NCI-H460 (cell line): Measurements from ENCODE around the gene APOA1. TPM values are rescaled to one million over a fixed set of nuclear protein-coding genes. Genes with fewer than 3 reads are reported as not detected.

Source experiments
- DNase-seq: peaks from one replicate; pipeline ENCODE4 v3.0.0-alpha.2; 2016; ENCODE audit warnings: low read depth; ENCODE audit errors: extremely low read depth
- polyA plus RNA-seq: library from polyadenylated mRNA; depleted of rRNA; stranded (reverse); fragments of >200 nt; gene quantifications from 2 replicates; pipeline ENCODE4 v1.2.3, GENCODE V29; 2014; cell fraction: nucleus; rRNA removed
- total RNA-seq: library from RNA; depleted of rRNA; stranded (reverse); fragments of >200 nt; shearing (Covaris generic); gene quantifications from 2 replicates; pipeline ENCODE4 v1.2.3, GENCODE V29; 2014; rRNA removed

APOA1 gene
- total RNA-seq = not detected in 2 replicates
- 0.71 TPM in 1 of 2 replicates, not detected in the other for polyA plus RNA-seq

DNA sequence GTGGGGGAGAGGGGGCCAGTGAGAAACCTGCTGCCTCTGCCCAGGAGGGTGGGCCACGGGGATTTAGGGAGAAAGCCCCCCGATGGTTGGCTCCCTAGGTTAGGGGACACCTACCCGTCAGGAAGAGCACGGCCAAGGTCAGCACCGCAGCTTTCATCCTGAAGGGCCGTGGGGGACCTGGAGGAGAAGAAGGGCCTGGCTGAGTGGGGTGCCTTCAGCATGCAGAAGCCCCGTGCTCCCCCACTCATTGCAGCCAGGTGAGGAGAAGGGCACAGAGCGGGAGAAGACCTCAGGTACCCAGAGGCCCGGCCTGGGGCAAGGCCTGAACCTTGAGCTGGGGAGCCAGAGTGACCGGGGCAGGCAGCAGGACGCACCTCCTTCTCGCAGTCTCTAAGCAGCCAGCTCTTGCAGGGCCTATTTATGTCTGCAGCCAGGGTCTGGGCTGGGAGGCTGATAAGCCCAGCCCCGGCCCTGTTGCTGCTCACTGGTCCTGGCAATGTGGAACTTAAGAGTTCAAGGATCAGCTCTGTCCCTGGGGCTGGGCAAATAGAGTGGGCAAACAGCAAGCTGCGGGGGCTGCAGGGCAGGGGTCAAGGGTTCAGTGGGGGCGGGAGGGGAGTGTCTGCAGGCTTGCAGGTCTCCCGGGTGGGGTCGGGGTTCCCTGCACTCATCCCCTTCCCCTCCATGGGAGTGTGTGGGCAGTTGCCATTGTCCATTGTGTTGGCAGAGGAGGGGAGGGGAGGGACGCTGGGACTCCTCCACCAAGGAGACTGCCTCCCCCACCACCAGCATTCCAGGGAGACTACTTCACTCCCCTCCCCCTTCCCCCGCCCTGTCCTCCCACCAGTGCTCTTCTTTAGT lies at the start of gene APOA1:
TSS of gene APOA1 (minus strand) at position 392 of the 861 bp plus-strand sequence. CDS start at position 157, 235 bp downstream.
- DNase-seq = no peak

DNA sequence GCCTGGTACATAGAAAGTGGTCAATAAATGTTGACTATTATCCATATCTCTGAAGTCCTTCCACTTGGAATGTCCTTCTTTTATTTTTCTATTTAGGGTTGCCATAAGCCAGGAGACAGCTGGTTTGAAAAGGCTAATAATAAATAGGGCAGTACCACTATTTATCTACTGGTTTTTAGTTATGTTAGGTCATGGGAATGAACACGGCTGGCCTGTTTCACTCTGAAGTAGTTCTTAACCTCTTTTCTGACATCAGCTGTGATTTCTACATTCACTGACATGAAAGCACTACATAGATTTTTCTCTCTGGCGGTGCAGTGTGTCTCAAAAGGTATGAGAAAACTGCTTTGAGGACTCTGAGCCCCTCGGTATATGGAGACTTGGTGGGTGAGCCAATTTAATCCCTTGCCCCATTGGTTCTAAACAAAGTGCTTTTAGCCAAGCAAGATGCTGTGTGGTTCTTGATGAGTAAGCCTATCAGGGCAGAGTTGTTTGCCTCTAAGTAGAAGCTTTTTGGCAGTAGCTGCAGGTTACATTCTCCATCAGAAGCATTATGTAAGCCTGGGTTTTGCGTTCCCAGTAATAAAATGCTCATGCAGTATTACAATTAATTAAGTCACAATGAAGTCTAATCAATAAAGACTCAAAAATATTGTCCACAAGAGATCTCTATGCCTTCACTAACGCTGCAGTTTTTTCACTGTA lies 48.7 kb upstream of the APOA1 start:
- no peak for DNase-seq

DNA sequence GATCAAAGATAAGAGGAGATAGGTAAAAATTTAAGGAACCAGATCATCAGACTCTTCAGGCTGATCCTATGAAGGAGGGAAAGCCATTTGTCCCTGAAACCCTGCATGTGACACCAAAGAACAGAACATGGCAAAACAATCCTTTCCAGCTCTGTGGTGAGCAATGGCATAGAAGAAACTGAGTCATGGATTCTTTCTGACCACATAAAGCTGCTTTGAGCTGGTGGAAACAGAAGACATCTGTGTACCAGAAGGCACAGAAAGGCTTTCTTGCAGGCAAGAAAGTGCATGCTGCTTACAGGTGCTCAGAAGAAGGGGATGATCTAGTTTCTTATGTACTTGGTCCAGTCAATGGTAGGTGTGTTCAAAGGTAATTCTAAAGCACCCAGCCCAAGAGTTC lies 45.0 kb upstream of the APOA1 start:
- DNase-seq = no peak

DNA sequence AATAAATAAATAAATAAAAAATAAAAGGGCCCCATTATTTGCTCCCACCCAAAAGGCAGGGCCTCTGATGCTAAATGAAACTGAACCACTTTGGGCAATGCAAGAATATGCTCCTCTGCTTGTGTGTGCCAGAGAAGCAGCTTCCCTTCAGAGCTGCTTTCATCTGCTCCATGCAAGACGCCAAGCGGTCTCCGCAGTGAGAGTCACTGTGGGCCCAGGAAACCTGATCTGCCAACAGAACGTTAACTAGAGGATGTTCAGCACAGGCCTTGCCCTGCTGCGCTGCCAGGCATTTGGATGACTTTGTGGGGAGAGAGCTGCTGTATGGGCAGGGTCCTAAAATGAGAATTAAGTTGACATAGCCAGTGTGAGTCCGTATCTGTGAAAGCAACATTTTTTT lies 43.7 kb upstream of the APOA1 start:
- DNase-seq = no peak

DNA sequence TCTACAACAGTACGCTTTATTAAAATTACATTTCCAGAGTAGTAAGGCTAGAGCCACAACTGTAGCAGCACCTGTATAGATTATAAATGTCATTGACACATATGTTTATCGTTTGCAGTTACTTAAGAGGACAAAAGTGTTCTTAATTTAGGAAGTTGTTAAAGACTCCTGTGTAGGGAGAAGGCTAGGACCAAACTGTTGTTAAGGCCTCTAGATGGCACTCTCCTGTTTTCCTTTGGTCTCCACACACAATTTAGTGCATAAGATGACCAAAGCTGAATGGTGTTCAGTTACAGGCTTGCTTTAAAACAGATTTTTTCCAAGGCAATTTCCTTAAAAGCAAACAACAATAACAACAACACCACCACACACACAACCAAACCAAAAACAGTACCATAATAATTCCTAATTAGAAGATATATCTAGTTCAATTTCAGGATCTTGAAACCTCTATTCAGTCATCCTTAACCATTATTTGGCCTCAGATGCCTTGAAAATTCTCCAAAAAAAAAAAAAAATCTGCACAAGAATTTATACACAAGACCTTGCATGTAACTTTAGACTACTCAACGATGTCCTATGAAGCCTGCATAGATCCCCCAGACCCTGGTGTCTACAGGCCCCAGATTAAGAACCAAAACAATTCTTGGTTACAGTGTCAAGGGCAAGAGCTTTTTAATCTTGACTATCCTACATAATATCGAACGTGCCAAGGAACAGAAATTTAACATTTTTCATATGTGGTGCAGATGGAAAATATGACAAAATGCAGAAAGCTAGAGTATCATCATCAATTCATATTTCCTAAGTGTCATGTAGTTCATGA lies 42.6 kb upstream of the APOA1 start:
- DNase-seq = peak; percentile 50

DNA sequence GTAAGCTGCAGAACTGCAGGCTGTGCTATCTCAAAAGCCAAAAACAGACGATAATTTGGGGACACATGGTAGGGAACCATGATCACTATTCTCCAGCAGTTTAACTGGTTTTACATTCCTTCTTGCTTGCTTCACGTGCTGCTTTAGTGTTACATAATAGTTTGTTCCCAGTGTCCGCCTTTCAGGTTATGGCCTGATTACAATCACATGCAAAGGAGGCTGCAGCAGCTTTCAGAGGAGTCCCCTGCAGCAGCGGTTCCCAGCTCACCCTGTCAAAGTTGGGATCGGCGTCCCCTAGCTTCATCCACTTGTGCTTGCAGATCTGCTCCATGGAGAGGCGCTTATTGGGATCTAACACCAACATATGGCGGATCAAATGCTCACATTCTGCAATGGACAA lies 39.2 kb upstream of the APOA1 start:
- DNase-seq = no peak

DNA sequence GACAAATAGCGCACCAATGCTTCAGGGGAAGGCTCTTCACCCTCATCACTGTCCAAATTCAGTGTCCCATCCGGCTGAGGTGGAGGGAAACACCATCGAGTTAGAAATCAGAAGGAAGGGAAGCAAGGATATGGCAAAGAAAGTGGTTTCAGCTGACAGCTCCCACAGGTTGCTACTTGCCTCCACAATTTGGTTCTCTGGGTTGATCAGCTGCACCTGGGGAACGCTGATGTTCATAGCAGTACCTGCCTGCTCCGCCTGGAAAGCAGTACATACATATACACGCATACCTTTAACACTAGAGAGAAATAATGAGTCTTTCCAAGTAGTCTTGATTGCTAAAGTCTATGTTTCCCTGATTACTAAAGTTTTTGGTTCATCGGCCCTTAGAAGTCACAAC lies 37.8 kb upstream of the APOA1 start:
- DNase-seq = no peak

DNA sequence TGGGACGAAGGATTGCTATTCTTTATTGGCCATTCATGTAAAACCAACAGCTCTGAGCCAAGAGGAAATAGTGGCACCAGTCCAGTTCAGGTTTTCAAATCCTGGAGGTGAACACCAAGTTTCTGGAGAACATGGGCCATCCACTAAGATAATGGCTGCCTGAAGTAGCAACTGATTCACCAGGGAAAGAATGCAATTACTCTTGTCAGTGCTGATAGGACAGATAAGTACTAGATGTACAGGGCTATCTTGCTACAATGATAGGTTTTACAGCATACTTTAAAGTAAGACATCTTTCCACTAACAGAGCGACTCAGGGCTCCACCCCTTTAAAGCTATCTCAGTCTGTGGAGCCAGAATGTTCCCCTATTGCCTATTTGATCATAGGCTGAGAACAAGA lies 36.8 kb upstream of the APOA1 start:
- DNase-seq = no peak

DNA sequence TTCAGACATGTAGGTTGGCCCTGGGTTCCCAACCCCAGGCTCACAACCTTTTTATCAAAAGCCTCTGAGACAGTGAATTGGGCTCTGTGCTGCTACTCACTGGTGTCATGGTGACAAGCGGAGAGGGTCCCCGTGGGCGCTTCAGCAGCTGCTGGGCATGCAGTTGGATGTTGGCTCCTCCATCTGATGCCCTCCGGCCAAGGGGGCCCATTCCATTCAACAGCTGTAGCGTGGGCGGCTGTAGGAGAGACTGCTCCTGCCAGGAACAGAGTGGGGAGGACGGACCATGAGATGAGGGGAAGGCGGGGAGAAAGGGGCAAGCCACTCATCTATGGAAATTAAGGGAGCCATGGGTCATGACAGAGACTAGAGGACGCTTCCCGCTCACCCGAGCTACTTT lies 36.0 kb upstream of the APOA1 start:
- DNase-seq = no peak

DNA sequence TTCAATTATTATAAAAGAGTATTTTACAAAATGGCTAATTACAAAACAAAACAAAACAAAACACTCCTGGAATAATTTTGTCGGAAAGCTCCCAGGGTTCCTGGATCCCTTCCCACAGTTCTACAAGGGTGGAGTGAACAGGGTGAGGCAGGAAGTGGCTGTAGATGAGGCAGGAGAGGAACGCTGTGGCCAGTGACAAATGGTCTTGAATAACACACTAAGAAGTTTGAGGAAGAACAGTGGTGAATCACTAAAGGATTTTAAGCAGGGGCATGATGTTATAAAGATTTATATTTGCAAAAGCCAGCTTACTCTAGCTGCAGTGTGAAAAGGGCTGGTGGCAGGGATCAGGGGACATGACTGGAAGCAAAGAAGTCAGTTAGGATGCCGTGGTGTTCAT lies 33.8 kb upstream of the APOA1 start:
- no peak for DNase-seq

DNA sequence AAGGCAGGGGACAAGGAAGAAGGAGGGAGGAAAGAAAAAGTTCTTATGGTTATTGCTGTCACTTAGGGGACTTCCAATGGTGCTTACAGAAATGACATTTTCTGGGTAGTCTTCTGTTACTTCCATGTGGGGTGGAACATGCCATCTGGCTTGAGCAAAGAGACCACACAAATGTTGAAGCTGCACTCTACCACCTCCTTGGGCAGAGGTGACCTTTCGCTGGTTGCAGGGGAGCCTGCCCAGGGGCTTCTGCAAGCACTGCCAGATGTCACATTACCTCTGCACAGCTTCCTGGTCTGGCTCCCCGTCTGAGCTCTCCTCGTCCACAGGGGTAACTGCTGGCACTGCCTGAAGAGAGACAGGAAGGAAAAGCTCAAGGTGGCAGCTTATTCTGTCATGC lies 32.6 kb upstream of the APOA1 start:
- DNase-seq = no peak

DNA sequence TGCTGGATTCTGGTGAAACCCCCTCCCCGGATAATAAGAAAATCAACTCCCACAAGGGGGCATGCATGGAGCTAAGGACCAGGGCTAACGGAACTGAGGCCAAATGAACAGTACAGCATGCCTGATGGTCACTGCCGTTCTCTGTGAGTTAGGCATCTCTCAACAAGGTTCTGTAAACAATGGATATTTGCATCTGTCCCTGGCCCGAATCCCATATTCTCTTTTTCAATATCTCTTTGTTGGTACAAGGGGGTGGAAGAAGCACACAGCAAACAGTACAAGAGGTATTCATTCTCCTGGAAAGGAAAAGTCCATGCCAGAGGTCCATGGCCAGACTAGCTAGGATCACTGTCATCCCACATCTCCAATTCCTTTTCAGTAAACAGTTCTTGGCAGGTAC lies 32.2 kb upstream of the APOA1 start:
- no peak for DNase-seq

DNA sequence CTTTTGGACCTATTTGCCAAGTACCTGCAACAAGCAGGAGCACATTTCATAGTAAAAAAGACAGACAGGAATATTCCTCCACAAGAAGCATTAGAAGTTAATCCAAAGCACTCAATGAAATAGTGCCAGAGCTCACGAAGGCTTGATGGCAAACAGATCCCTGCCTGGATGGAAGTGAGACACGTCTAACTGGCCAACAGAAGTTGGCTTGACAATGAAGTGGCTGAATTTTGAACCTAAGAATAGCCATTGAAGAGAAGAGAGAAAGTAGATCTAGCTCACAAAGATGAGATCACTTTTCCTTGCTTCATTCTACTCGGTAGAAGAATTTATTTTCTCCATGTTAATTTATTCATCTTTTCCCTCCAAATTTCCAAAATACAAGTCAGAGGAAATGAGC lies 30.6 kb upstream of the APOA1 start:
- no peak for DNase-seq

DNA sequence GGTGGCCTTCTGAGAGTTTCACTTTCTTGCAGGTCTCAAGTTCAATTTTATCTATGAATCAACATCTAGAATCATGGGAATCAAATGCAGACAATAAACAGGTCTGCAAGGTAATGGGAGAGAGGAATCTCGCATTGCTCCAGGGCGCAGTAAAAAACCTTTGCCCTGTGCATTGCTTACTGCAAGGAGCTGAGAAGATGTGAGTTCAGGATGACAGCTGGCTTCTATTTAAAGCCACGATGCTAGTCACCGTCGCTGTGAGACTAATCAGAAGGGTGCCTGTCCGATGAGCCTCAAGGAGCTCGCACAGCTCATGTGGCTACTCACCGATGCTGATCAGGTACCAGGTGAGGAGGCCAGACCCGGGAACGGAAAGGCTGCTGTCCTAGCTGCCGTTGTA lies 30.2 kb upstream of the APOA1 start:
- no peak for DNase-seq

DNA sequence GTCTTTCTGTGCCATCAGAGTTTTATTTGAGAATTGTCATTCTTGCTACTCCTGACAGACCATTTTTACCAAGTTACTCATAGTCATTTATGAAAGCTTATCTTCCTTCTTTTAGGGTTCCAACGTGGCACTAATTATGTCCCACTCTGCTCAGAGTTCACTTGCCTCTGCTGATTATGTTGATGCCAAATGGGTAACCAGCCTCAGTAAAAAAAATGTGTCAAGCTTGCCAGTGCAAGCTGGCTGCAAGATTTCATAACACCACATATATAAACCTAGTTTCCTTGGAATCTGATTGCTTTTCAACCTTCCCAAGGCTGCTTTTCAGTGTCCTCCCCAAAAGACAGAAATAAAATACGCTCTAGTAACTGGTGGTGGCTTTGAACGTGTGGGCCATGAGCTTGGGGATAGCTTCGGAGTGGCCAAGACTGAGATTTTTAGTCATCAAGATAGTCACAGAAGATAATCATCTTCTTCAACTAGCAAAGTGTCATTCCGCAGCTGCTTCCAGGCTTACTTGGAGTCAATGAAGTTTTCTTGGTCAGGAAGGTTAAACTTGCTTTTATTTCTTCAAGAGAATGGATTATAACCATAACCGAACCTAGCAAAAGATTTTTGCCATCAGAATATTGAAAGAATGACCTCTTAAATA lies 29.5 kb upstream of the APOA1 start:
- no peak for DNase-seq

DNA sequence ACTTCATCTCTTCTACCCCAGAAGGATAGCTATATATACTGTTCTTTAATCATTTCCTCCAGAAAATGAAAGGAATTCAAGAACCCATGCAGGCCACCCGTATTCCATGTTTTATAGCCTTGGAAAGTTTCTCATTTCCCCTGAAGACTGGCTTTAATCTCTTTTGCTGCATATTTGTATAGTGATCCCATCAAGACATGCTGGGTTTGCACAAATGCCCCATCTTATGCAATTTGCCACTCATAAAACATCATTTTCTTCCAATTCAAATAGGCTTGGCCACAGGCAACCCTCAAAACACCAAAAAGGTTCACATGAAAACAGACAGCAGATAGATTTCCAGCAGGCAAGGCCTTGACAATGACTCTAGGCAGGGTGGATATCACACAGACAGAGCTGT lies 28.3 kb upstream of the APOA1 start:
- DNase-seq = no peak

DNA sequence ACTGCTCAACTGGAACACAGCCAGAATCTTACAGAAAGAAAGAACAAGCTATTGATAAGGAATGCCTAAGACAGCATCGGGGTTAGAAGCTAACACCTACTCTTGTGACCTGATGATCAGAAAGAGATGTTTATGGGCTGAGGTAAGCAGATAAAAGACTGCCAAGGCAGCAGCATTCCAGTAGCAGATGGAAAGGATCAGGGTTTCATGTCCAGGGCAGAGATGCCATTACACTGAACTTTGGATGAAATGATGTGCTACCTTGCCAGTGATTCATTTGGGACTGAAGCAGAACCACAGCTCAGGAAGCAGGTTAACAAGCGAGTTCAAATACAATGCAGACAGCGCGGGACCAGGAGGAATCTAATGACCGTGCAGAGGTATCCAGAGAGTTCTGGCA lies 27.1 kb upstream of the APOA1 start:
- DNase-seq = no peak

DNA sequence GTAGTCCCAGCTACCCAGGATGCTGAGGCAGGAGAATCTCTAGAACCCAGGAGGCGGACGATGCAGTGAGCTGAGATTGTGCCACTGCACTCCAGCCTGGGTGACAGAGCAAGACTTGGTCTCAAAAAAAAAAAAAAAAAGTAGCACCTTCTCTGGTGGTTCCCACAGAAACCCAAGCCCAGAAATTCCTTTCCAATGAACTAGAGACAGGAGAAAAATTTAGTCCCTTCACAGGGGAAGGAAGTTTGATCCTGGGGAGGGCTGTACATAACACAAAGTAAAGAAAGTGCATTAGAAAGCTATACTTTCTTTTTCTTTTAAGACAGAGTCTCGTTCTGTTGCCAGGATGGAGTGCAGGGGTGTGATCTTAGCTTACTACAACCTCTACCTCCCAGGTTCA lies 25.5 kb upstream of the APOA1 start:
- DNase-seq = no peak

DNA sequence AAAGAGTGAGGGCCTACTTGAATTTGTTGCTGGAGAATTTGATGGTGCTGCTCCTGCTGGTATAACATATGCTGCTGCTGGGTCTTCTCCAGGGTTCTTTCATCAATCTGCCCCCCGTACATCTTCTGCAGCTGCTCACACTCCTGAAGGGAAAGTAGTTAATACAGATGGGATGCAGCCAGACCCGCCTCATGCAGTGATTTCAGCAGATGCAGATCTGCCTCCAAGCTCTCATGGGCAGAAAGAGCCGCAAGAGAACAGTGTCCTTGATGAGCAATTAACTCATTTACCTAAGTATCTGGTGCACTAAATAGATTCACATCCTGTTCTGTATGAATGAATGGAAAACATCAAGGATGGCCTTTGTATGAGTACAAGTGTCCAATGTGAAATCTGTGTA lies 24.8 kb upstream of the APOA1 start:
- DNase-seq = no peak

DNA sequence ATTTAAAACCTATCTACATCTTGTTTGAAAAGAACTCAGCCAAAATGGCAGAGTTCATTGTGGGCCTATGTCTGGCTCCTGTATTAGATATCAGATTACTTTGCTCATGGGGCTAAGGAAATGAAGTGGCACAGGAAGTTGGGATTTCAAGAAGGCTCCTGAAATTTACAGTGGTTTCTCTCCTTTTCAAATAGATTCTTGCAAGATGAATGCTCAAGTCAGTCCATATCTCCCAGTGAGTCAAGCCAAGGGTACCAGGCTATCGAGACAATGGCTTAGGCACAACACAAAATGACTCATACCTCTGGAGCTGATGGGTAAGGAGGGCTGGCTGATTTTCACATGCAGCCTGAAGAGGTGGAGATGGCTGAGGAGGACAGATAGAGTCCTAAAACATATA lies 24.1 kb upstream of the APOA1 start:
- DNase-seq = no peak

DNA sequence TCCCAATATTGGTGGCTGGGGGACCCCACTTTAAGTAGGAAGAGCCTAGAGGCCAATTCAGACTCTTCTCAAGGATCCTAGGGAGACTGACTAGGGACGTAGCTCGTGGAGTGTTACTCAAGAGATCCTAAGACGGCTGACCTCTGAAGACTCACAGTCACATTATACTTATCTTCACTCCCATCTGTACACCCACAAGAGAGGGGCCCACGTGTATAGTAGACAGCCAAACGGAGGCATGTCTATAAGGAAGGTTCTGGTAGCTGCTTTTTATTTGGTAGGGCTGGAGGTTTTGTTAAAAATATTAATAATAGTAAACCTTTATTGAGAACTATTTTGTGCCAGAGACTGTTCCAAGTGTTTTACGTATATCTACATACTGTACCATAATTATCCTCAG lies 22.9 kb upstream of the APOA1 start:
- no peak for DNase-seq
